ENCODE results near the gene NRN1.
A peak's percentile ranks its signal among the peaks of the same experiment; 100 is the strongest.

Gene NRN1

GRCh38 chr6:5996714-5997419 is 9.9 kb downstream of the NRN1 start:
- TF ChIP-seq CTCF (IDR thresholded peaks at IDR 0.05; ENCODE audit: insufficient read depth, low read depth, low read length, missing control alignments) = no peak
- peak; percentile 20 for DNase-seq (ENCODE audit: low read depth)
- peak overlapping the region; percentile 65 for H3K4me3 ChIP-seq (ENCODE audit: low read length)

GRCh38 chr6:5995949-5996713 is 10.6 kb downstream of the NRN1 start:
- H3K4me3 ChIP-seq (ENCODE audit: low read length) = peak overlapping the region; percentile 65
- TF ChIP-seq CTCF (IDR thresholded peaks at IDR 0.05; ENCODE audit: insufficient read depth, low read depth, low read length, missing control alignments) = peak; percentile 17
- peak; percentile 14 for DNase-seq (ENCODE audit: low read depth)

- no peak for DNase-seq (ENCODE audit: low read depth)
- no peak for TF ChIP-seq CTCF (IDR thresholded peaks at IDR 0.05; ENCODE audit: insufficient read depth, low read depth, low read length, missing control alignments)
- H3K4me3 ChIP-seq (ENCODE audit: low read length) = no peak overlapping the region
Observed at GRCh38 chr6:5995658-5995948, 11.1 kb downstream of the NRN1 start.

- no peak for DNase-seq (ENCODE audit: low read depth)
- no peak for TF ChIP-seq CTCF (IDR thresholded peaks at IDR 0.05; ENCODE audit: insufficient read depth, low read depth, low read length, missing control alignments)
- H3K4me3 ChIP-seq (ENCODE audit: low read length) = no peak overlapping the region
Observed at GRCh38 chr6:5994999-5995657, 11.6 kb downstream of the NRN1 start.

GRCh38 chr6:5994234-5994998 is 12.3 kb downstream of the NRN1 start:
- TF ChIP-seq CTCF (IDR thresholded peaks at IDR 0.05; ENCODE audit: insufficient read depth, low read depth, low read length, missing control alignments) = no peak
- no peak overlapping the region for H3K4me3 ChIP-seq (ENCODE audit: low read length)
- DNase-seq (ENCODE audit: low read depth) = no peak

GRCh38 chr6:5992551-5993225 is 14.0 kb downstream of the NRN1 start:
- no peak for DNase-seq (ENCODE audit: low read depth)
- no peak for TF ChIP-seq CTCF (IDR thresholded peaks at IDR 0.05; ENCODE audit: insufficient read depth, low read depth, low read length, missing control alignments)
- no peak overlapping the region for H3K4me3 ChIP-seq (ENCODE audit: low read length)

Measured in epithelial cell of esophagus (primary cell).